Gastrocnemius medialis (tissue), 4 donors: ENCODE measurements around the gene LSS.

Source experiments
- CTCF ChIP-seq, 5 experiments: fragments of 450-650 bp in 3 of 5; fragments of 200-600 bp in 2 of 5; sonication (generic) in 2 of 5; IDR thresholded peaks in 4 of 5; conservative IDR thresholded peaks in 1 of 5; 1 replicate in 4 of 5; 2 replicates in 1 of 5; pipeline ENCODE4 v1.5.1; 2016 to 2019; ENCODE audit warnings: antibody characterized with exemption in 5 of 5, mild to moderate bottlenecking in 3 of 5, moderate library complexity in 3 of 5
- POLR2A ChIP-seq, 2 donors: fragments of 450-650 bp; IDR thresholded peaks; one replicate each; pipeline ENCODE4 v1.6.1; 2017; ENCODE audit warnings: antibody characterized with exemption in 2 of 2, mild to moderate bottlenecking in 2 of 2, moderate library complexity in 2 of 2

- TF ChIP-seq CTCF (IDR thresholded peaks at IDR 0.05 in 4 of 5, conservative IDR thresholded peaks at IDR 0.05 in 1 of 5): no peak
- TF ChIP-seq POLR2A (IDR thresholded peaks at IDR 0.05): no peak
Measured at GRCh38 chr21:46157987-46158451, 70.6 kb downstream of the LSS start.
